ENCODE results near the gene PRKAG1. TPM values are rescaled to one million over a fixed set of nuclear protein-coding genes. Genes with fewer than 3 reads are reported as not detected.

PRKAG1 gene
- 69.0 and 71.0 TPM in 2 replicates for polyA plus RNA-seq
- polyA minus RNA-seq = 37.3 and 39.2 TPM in 2 replicates

- Histone ChIP-seq H3K9me2 (ENCODE audit: insufficient read depth, low read length) (no peaks in the 10 kb centered on the region), H3K4me2 (ENCODE audit: low read length) (peak within 1 kb of the TSS; percentile 99), H3K9me3 (ENCODE audit: low read length) (no peaks in the 10 kb centered on the region), H3K79me2 (replicated peaks; ENCODE audit: insufficient read depth, low read length) (no peaks in the 10 kb centered on the region), H3K4me3 (ENCODE audit: low read length) (peak within 1 kb of the TSS; percentile 84), H2AFZ (ENCODE audit: low read depth, low read length) (peak within 1 kb of the TSS; percentile 89), H3K36me3 (ENCODE audit: insufficient read depth, low read length) (no peaks in the 10 kb centered on the region), H4K20me1 (ENCODE audit: insufficient read depth) (no peaks in the 10 kb centered on the region), H3F3A (ENCODE audit: insufficient read depth, low read length, poor library complexity, severe bottlenecking) (peaks cover 3% of the 10 kb centered on the region), H3K27me3 (ENCODE audit: insufficient read depth, low read depth, low read length) (no peaks in the 10 kb centered on the region), H3K27ac (ENCODE audit: low read length) (peak within 1 kb of the TSS; percentile 94), H3K9ac (ENCODE audit: low read length) (peak within 1 kb of the TSS; percentile 96)
- peak; percentile 69 for TF ChIP-seq MXI1 (conservative IDR thresholded peaks at IDR 0.05; ENCODE audit: poor library complexity, severe bottlenecking)
- peak; percentile 92 for TF ChIP-seq REST (IDR thresholded peaks at IDR 0.05; ENCODE audit: borderline replicate concordance)
- no peak for TF ChIP-seq EZH2 (IDR thresholded peaks at IDR 0.05; ENCODE audit: borderline replicate concordance, insufficient read depth, low read length, poor library complexity, severe bottlenecking)
- peak; percentile 96 for TF ChIP-seq TAF1 (IDR thresholded peaks at IDR 0.05; ENCODE audit: low read depth)
- TF ChIP-seq RAD21 (conservative IDR thresholded peaks at IDR 0.05) = peak; percentile 55
- peak; percentile 61 for TF ChIP-seq SMC3 (conservative IDR thresholded peaks at IDR 0.05; ENCODE audit: poor library complexity)
- TF ChIP-seq EP300 (conservative IDR thresholded peaks at IDR 0.05; ENCODE audit: poor library complexity, severe bottlenecking) = peak; percentile 66
- peak; percentile 97 for TF ChIP-seq POLR2AphosphoS5 (IDR thresholded peaks at IDR 0.05)
- peak; percentile 89 for TF ChIP-seq CTCF (IDR thresholded peaks at IDR 0.05; ENCODE audit: poor library complexity, severe bottlenecking)
These were observed at the start of gene PRKAG1 for GRCh38 chr12:49018261-49019119. PRKAG1 (minus strand) TSS chr12:49018776; CDS start chr12:49018740, 36 bp downstream.

GRCh38 chr12:49066120-49066519 is 47.5 kb upstream of the PRKAG1 start:
- Histone ChIP-seq H3K4me2 (ENCODE audit: low read length) (no peak overlapping the region), H3K27me3 (ENCODE audit: insufficient read depth, low read depth, low read length) (peaks cover 4% of the 10 kb centered on the region), H3K27ac (ENCODE audit: low read length) (no peak overlapping the region), H3K9me3 (ENCODE audit: low read length) (no peaks in the 10 kb centered on the region), H3F3A (ENCODE audit: insufficient read depth, low read length, poor library complexity, severe bottlenecking) (no peaks in the 10 kb centered on the region), H3K9me2 (ENCODE audit: insufficient read depth, low read length) (no peaks in the 10 kb centered on the region), H3K36me3 (ENCODE audit: insufficient read depth, low read length) (no peaks in the 10 kb centered on the region), H4K20me1 (ENCODE audit: insufficient read depth) (no peaks in the 10 kb centered on the region), H3K4me3 (ENCODE audit: low read length) (no peak overlapping the region), H3K79me2 (replicated peaks; ENCODE audit: insufficient read depth, low read length) (no peaks in the 10 kb centered on the region), H3K9ac (ENCODE audit: low read length) (no peak overlapping the region), H2AFZ (ENCODE audit: low read depth, low read length) (no peak overlapping the region)
- TF ChIP-seq SMC3 (conservative IDR thresholded peaks at IDR 0.05; ENCODE audit: poor library complexity) = no peak
- TF ChIP-seq EZH2 (IDR thresholded peaks at IDR 0.05; ENCODE audit: borderline replicate concordance, insufficient read depth, low read length, poor library complexity, severe bottlenecking) = no peak
- TF ChIP-seq TAF1 (IDR thresholded peaks at IDR 0.05; ENCODE audit: low read depth) = no peak
- TF ChIP-seq REST (IDR thresholded peaks at IDR 0.05; ENCODE audit: borderline replicate concordance) = no peak
- no peak for TF ChIP-seq POLR2AphosphoS5 (IDR thresholded peaks at IDR 0.05)
- TF ChIP-seq CTCF (IDR thresholded peaks at IDR 0.05; ENCODE audit: poor library complexity, severe bottlenecking) = no peak
- no peak for TF ChIP-seq MXI1 (conservative IDR thresholded peaks at IDR 0.05; ENCODE audit: poor library complexity, severe bottlenecking)
- no peak for TF ChIP-seq EP300 (conservative IDR thresholded peaks at IDR 0.05; ENCODE audit: poor library complexity, severe bottlenecking)
- no peak for TF ChIP-seq RAD21 (conservative IDR thresholded peaks at IDR 0.05)
